Kidney epithelial cell (primary cell): ENCODE measurements around the gene KIF21A. TPM values are rescaled to one million over a fixed set of nuclear protein-coding genes. Genes with fewer than 3 reads are reported as not detected.

ENCODE experiments used
- DNase-seq: peaks from one replicate; pipeline ENCODE4 v3.0.0-alpha.2; 2010; ENCODE audit warnings: low read depth
- H3K27me3 ChIP-seq: 2 replicates; pipeline ENCODE4 v1.6.0; 2011; ENCODE audit warnings: low read length; ENCODE audit not compliant: control insufficient read depth, insufficient read depth
- H3K36me3 ChIP-seq: 2 replicates; pipeline ENCODE4 v1.5.1; 2011; ENCODE audit warnings: low read length; ENCODE audit not compliant: control insufficient read depth, insufficient read depth
- H3K4me3 ChIP-seq: 2 replicates; pipeline ENCODE4 v1.5.1; 2011; ENCODE audit warnings: low read depth, mild to moderate bottlenecking, control low read depth, low read length
- CTCF ChIP-seq: IDR thresholded peaks from 2 replicates; pipeline ENCODE4 v1.5.1; 2011; ENCODE audit warnings: mild to moderate bottlenecking, moderate library complexity, low read length, control low read depth, inconsistent platforms; ENCODE audit not compliant: insufficient read depth, poor library complexity, severe bottlenecking
- total RNA-seq: library from RNA; depleted of rRNA; stranded (reverse); fragments of >200 nt; gene quantifications from 2 replicates; pipeline ENCODE4 v1.2.3, GENCODE V29; 2015

The KIF21A gene
- total RNA-seq, 1 donor from 2014 or later: 17.8 TPM

DNA sequence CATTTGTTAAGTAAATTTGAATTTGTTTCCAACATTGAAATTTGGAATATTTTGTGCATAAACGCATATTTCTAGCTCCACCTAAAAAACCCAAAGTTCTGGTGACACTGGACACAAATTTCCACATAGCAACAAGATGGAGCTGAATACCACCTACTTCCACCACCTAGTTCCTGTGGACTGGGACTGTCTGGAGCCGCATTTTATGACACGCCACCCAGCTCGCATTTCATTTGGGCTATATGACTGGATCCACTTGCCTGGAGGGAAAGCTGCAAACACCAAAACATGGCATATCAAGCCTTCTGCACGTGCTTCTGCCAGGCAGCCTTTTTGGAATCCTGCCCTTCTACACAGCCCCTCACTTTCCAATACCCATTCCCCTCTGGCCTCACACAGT is 173.4 kb downstream of the KIF21A start:
- no peak for TF ChIP-seq CTCF
- H3K4me3 ChIP-seq: no peak overlapping the region
- no peak for DNase-seq
- no peaks in the 10 kb centered on the region for H3K36me3 ChIP-seq
- H3K27me3 ChIP-seq: no peaks in the 10 kb centered on the region

DNA sequence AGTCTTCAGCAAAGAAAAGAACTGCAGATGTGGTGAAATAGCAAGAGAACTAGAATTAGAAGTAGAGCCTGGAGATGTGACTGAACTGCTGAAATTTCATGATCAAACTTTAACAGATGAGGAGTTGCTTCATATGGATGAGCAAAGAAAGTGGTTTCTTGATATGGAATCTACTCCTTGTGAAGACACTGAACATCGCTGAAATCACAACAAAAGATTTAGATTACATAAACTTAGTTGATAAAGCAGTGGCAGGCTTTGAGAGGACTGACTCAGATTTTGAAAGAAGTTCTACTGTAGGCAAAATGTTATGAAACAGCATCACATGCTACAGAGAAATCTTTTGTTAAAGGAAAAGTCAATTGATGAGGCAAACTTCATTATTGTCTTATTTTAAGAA is 175.0 kb downstream of the KIF21A start:
- no peaks in the 10 kb centered on the region for H3K36me3 ChIP-seq
- no peak for DNase-seq
- no peaks in the 10 kb centered on the region for H3K27me3 ChIP-seq
- no peak for TF ChIP-seq CTCF
- no peak overlapping the region for H3K4me3 ChIP-seq

GRCh38 chr12:39252628-39253027 is 190.3 kb downstream of the KIF21A start:
- Histone ChIP-seq H3K4me3 (no peak overlapping the region), H3K27me3 (no peaks in the 10 kb centered on the region), H3K36me3 (no peaks in the 10 kb centered on the region)
- no peak for DNase-seq
- no peak for TF ChIP-seq CTCF

Other genes with a start within 250 kb of the KIF21A start
- not detected in 2 replicates for gene ABCD2, start 176.7 kb upstream of the KIF21A start, total RNA-seq